ENCODE measurements around the gene ADARB2. TPM values are rescaled to one million over a fixed set of nuclear protein-coding genes. Genes with fewer than 3 reads are reported as not detected.

The ADARB2 gene
- total RNA-seq, 1 donor from 2014 or later, result 1.8 TPM

DNA sequence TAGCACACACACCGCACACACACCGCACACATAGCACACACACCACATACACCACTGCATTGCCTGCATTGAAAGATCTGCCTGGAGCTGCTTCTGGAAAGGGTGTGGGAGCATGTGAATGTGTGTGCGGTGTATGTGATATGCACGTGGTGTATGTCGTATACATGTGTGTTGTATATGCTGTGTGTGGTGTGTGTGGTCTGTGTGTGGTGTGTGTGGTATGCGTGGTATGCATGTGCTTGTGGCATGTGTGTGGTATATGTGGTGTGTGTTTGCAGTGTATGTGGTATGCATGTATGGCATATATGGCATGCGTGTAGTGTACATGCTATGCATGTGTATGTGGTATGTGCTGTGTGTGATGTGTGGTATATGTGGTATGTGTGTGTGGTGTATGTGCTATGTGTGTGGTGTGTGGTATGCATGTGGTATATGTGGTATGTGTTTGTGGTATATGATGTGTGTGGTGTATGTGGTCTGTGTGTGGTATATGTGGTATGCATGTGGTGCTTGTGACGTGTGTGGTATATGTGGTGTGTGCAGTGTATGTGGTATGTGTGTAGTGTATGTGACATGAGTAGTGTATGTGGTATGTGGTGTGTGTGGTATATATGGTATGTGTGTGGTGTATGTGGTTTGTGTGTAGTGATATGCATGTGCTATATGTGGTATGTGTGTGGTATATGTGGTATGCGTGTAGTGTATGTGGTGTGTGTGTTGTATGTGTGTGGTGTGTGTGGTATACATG, 505.0 kb downstream of the ADARB2 start:
- TF ChIP-seq, protein P1, sequence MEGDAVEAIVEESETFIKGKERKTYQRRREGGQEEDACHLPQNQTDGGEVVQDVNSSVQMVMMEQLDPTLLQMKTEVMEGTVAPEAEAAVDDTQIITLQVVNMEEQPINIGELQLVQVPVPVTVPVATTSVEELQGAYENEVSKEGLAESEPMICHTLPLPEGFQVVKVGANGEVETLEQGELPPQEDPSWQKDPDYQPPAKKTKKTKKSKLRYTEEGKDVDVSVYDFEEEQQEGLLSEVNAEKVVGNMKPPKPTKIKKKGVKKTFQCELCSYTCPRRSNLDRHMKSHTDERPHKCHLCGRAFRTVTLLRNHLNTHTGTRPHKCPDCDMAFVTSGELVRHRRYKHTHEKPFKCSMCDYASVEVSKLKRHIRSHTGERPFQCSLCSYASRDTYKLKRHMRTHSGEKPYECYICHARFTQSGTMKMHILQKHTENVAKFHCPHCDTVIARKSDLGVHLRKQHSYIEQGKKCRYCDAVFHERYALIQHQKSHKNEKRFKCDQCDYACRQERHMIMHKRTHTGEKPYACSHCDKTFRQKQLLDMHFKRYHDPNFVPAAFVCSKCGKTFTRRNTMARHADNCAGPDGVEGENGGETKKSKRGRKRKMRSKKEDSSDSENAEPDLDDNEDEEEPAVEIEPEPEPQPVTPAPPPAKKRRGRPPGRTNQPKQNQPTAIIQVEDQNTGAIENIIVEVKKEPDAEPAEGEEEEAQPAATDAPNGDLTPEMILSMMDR (conservative IDR thresholded peaks at IDR 0.05), result no peak
- H3K9me3 Mint-ChIP-seq, result no peaks in the 10 kb centered on the region
- no peak overlapping the region for H3K4me3 Mint-ChIP-seq
- no peak overlapping the region for H3K27ac Mint-ChIP-seq (ENCODE audit: unreplicated experiment)
- peaks cover 20% of the 10 kb centered on the region for H3K4me1 Mint-ChIP-seq
- H3K36me3 Mint-ChIP-seq (ENCODE audit: low read depth), result peaks cover 2% of the 10 kb centered on the region
- no peak for DNase-seq (ENCODE audit: low read depth, low spot score)
- peaks cover 16% of the 10 kb centered on the region for H3K27me3 Mint-ChIP-seq (ENCODE audit: low read depth)

DNA sequence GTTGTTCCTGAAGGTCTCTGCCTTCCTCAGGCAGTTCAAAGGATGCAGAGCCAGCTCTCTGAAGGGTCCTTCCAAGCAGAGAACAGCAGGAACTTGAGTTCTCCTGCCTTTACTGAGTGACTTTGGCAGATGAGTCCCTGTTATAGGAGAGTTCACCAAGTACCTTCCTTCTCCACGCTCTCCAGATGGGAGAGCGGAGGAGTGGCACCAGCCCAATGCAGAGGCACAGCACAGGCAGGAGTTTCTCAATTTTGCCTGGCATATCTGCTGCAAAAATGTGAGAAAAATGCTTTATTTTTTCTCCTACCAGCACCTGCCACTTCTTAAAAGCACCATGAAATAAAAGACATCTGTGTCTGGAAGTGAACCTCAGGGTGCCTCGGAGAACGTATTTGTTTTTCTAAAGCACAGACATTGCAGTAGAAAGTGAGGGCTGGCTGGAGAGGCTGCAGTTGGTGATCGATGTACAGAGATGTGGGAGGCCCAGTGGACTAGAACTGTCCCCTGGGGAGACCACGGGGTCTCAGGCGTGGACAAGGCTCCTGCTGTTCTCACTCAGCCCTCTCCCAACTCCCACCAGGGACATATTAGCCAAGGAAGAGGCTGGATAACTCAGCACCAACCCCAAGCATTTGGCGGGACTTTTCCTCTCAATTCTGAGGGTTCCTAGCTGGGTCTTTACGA, 506.6 kb downstream of the ADARB2 start:
- no peak overlapping the region for H3K27ac Mint-ChIP-seq (ENCODE audit: unreplicated experiment)
- H3K27me3 Mint-ChIP-seq (ENCODE audit: low read depth), result peaks cover 19% of the 10 kb centered on the region
- no peak for DNase-seq (ENCODE audit: low read depth, low spot score)
- TF ChIP-seq, protein P1 (conservative IDR thresholded peaks at IDR 0.05), result no peak
- no peaks in the 10 kb centered on the region for H3K9me3 Mint-ChIP-seq
- H3K4me3 Mint-ChIP-seq, result no peak overlapping the region
- peaks cover 5% of the 10 kb centered on the region for H3K36me3 Mint-ChIP-seq (ENCODE audit: low read depth)
- H3K4me1 Mint-ChIP-seq, result peaks cover 23% of the 10 kb centered on the region

DNA sequence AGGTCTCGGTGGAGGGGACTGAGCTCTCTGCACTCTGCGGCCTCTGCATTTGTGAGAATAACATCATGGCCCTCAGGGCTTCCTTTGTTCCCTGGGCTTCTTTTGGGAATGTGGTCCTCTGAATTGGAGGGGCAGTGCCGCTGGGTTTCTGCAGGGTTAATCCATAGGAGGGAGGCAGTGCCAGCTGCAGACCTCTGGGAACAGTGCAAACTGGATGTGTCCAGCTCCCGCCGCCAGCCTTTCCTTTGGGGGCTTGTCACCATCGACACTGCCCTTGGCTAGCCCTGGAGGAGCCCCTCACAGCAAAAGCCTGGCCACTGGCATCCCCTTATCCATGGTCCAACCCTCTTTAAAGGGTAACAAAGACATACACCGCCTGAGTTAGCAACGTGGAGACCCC, 507.2 kb downstream of the ADARB2 start:
- no peak for DNase-seq (ENCODE audit: low read depth, low spot score)
- Mint-ChIP-seq H3K27me3 (ENCODE audit: low read depth) (peaks cover 19% of the 10 kb centered on the region), H3K4me1 (peaks cover 23% of the 10 kb centered on the region), H3K27ac (ENCODE audit: unreplicated experiment) (no peak overlapping the region), H3K36me3 (ENCODE audit: low read depth) (peaks cover 5% of the 10 kb centered on the region), H3K4me3 (no peak overlapping the region), H3K9me3 (no peaks in the 10 kb centered on the region)
- TF ChIP-seq, protein P1 (conservative IDR thresholded peaks at IDR 0.05), result no peak

DNA sequence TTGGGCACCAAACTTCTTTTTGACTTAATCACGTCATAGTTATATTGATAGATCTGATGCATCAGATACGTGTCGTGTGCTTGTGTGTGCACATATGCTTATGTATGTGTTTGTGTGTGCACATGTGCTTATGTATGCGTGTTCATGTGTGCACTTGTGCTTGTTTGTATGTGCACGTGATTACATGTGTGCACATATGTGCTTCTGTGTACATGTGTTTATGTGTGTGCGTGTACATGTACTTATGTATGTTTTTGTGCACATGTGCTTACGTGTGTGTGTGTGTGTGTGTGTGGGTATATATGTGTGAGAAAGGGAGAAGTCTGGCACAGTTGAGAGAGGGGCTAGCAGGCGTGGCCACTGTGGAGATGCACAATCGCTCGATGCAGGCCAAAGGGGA, 507.8 kb downstream of the ADARB2 start:
- Mint-ChIP-seq H3K36me3 (ENCODE audit: low read depth) (peaks cover 6% of the 10 kb centered on the region), H3K27ac (ENCODE audit: unreplicated experiment) (peak overlapping the region; percentile 5), H3K4me3 (no peak overlapping the region), H3K4me1 (peaks cover 23% of the 10 kb centered on the region), H3K27me3 (ENCODE audit: low read depth) (peaks cover 21% of the 10 kb centered on the region), H3K9me3 (peaks cover 2% of the 10 kb centered on the region)
- no peak for DNase-seq (ENCODE audit: low read depth, low spot score)
- TF ChIP-seq, protein P1 (conservative IDR thresholded peaks at IDR 0.05), result no peak

DNA sequence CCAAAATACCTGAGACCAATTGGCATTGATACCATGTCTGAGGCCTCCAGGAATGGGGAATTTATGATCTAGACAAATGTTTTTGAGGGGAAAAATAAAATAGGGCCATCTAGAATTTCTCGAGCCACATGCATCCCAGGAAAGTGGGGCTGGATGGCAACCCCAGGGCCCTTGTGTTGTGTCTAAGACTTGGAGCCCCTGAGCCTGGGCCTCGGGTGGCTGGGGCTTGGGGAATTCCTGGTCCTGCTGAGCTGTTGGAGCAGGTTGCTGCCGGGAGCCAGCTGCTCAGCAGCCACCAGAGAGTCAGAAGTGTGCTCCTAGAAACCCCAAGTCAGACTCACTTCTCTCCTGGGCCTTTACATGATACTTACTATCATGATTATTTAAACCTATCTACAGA, 508.2 kb downstream of the ADARB2 start:
- Mint-ChIP-seq H3K27ac (ENCODE audit: unreplicated experiment) (no peak overlapping the region), H3K4me1 (peaks cover 23% of the 10 kb centered on the region), H3K4me3 (no peak overlapping the region), H3K36me3 (ENCODE audit: low read depth) (peaks cover 7% of the 10 kb centered on the region), H3K27me3 (ENCODE audit: low read depth) (peaks cover 22% of the 10 kb centered on the region), H3K9me3 (peaks cover 3% of the 10 kb centered on the region)
- TF ChIP-seq, protein P1 (conservative IDR thresholded peaks at IDR 0.05), result no peak
- no peak for DNase-seq (ENCODE audit: low read depth, low spot score)
